GM23248 (cell line): ENCODE measurements around the gene TIMM21. TPM values are rescaled to one million over a fixed set of nuclear protein-coding genes. Genes with fewer than 3 reads are reported as not detected.

ENCODE experiments used
- DNase-seq: peaks from one replicate; pipeline ENCODE4 v3.0.0-alpha.2; 2015
- H2AFZ ChIP-seq: fragments of 200-600 bp; sonication (generic); 2 replicates; pipeline ENCODE4 v1.6.1; 2016; ENCODE audit warnings: antibody characterized with exemption
- H3F3A ChIP-seq: fragments of 200-600 bp; sonication (generic); 2 replicates; pipeline ENCODE4 v1.6.1; 2016; ENCODE audit warnings: mild to moderate bottlenecking, antibody characterized with exemption, mixed run types; ENCODE audit not compliant: insufficient read depth
- H3K27ac ChIP-seq: fragments of 200-600 bp; sonication (generic); 2 replicates; pipeline ENCODE4 v1.5.1; 2016; ENCODE audit warnings: mild to moderate bottlenecking
- H3K27me3 ChIP-seq: fragments of 200-600 bp; sonication (generic); replicated peaks from 2 replicates; pipeline ENCODE4 v1.6.1; 2016; ENCODE audit warnings: mild to moderate bottlenecking; ENCODE audit not compliant: insufficient read depth
- H3K36me3 ChIP-seq: fragments of 200-600 bp; sonication (generic); 2 replicates; pipeline ENCODE4 v1.6.1; 2016; ENCODE audit warnings: low read depth, mild to moderate bottlenecking
- H3K4me1 ChIP-seq: fragments of 200-600 bp; sonication (generic); 2 replicates; pipeline ENCODE4 v1.6.1; 2016; ENCODE audit warnings: mild to moderate bottlenecking; ENCODE audit not compliant: insufficient read depth
- H3K4me2 ChIP-seq: fragments of 200-600 bp; sonication (generic); one replicate; pipeline ENCODE4 v1.6.1; 2016; ENCODE audit warnings: mild to moderate bottlenecking; ENCODE audit not compliant: unreplicated experiment
- H3K4me3 ChIP-seq: fragments of 200-600 bp; sonication (generic); 2 replicates; pipeline ENCODE4 v1.5.1; 2016; ENCODE audit warnings: mild to moderate bottlenecking
- H3K79me2 ChIP-seq: fragments of 200-600 bp; sonication (generic); 2 replicates; pipeline ENCODE4 v1.6.1; 2016; ENCODE audit warnings: mild to moderate bottlenecking; ENCODE audit not compliant: insufficient read depth
- H3K9ac ChIP-seq: fragments of 200-600 bp; sonication (generic); 2 replicates; pipeline ENCODE4 v1.6.1; 2016; ENCODE audit warnings: mild to moderate bottlenecking
- H3K9me2 ChIP-seq: fragments of 200-600 bp; sonication (generic); 2 replicates; pipeline ENCODE4 v1.6.1; 2016; ENCODE audit warnings: mixed run types, mild to moderate bottlenecking, moderate library complexity; ENCODE audit not compliant: insufficient read depth
- H3K9me3 ChIP-seq: fragments of 200-600 bp; sonication (generic); one replicate; pipeline ENCODE4 v1.6.1; 2017; ENCODE audit warnings: low read depth
- H4K20me1 ChIP-seq: fragments of 200-600 bp; sonication (generic); 2 replicates; pipeline ENCODE4 v1.6.0; 2016; ENCODE audit not compliant: insufficient read depth
- EZH2 ChIP-seq: fragments of 200-600 bp; sonication (generic); IDR thresholded peaks from 2 replicates; pipeline ENCODE4 v1.6.1; 2018; ENCODE audit warnings: antibody characterized with exemption, mild to moderate bottlenecking; ENCODE audit not compliant: insufficient read depth, poor library complexity, severe bottlenecking
- EZH2phosphoT487 ChIP-seq: fragments of 200-600 bp; sonication (generic); IDR thresholded peaks from 2 replicates; pipeline ENCODE4 v1.6.1; 2018; ENCODE audit warnings: antibody characterized with exemption, moderate library complexity, mild to moderate bottlenecking, low read depth; ENCODE audit not compliant: insufficient read depth
- WGBS, 2 experiments: methylation state at CpG; one replicate each; pipeline ENCODE4 v1.1.6; 2015 to 2017; ENCODE audit warnings: low lambda C conversion rate in 2 of 2, low coverage in 1 of 2; ENCODE audit errors: missing lambda C conversion rate in 2 of 2; 5-methylcytosine and 5-hydroxymethylcytosine counted together
- in situ Hi-C: fragments of 300-500 bp; cut with MboI; formaldehyde crosslinking; loops from 2 replicates; pipeline ENCODE4 v1.15.0; 2020
- polyA plus RNA-seq: library from polyadenylated mRNA; unstranded; fragments of >200 nt; fragmentation: Nextera tagmentation; extraction: Ambion mirVana; gene quantifications from 2 replicates; pipeline ENCODE4 v1.2.1, GENCODE V29; 2016
- total RNA-seq: library from RNA; depleted of rRNA; stranded (reverse); fragments of >200 nt; shearing (Covaris generic); gene quantifications from 2 replicates; pipeline ENCODE4 v1.2.3, GENCODE V29; 2014

TIMM21 gene
- total and polyA plus RNA-seq, 2 experiments from 2014 or later, result 32.1 to 88.0 TPM

DNA sequence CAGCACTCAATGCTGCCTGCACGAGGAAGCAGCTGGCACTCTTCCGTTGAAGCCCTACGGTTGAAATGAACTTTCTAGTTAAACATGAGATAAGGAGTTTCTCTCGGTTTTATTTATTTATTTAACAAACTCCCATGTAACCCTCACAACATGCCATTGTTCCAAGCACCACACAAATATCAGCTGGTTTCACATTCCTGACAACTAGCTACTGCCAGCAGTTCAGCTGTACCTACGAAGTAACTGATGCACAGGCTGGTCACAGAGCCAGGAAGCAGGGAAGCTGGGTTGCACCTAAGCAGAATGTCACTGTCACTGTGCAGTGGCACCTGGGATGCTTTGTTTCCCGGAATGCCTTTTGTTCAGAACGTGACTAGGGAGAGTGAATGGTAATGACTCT is 18.1 kb downstream of the TIMM21 start:
- H4K20me1 ChIP-seq, result no peaks in the 10 kb centered on the region
- DNase-seq, result no peak
- H3K4me1 ChIP-seq, result no peaks in the 10 kb centered on the region
- H2AFZ ChIP-seq, result no peak overlapping the region
- in situ Hi-C loops, result no loop called here
- no peak overlapping the region for H3K9ac ChIP-seq
- H3K36me3 ChIP-seq, result no peaks in the 10 kb centered on the region
- H3K79me2 ChIP-seq, result no peaks in the 10 kb centered on the region
- peaks cover 16% of the 10 kb centered on the region for H3K27me3 ChIP-seq
- H3K4me2 ChIP-seq, result no peak overlapping the region
- no peak for TF ChIP-seq EZH2
- TF ChIP-seq EZH2phosphoT487, result no peak
- H3F3A ChIP-seq, result no peaks in the 10 kb centered on the region; the same call in 1 of the 2 replicates
- H3K27ac ChIP-seq, result no peak overlapping the region
- H3K9me3 ChIP-seq, result no peaks in the 10 kb centered on the region
- WGBS, 2 experiments, result 62 to 63% methylated on average over 7 of the region's 7 CpGs
- H3K4me3 ChIP-seq, result no peak overlapping the region
- no peaks in the 10 kb centered on the region for H3K9me2 ChIP-seq

DNA sequence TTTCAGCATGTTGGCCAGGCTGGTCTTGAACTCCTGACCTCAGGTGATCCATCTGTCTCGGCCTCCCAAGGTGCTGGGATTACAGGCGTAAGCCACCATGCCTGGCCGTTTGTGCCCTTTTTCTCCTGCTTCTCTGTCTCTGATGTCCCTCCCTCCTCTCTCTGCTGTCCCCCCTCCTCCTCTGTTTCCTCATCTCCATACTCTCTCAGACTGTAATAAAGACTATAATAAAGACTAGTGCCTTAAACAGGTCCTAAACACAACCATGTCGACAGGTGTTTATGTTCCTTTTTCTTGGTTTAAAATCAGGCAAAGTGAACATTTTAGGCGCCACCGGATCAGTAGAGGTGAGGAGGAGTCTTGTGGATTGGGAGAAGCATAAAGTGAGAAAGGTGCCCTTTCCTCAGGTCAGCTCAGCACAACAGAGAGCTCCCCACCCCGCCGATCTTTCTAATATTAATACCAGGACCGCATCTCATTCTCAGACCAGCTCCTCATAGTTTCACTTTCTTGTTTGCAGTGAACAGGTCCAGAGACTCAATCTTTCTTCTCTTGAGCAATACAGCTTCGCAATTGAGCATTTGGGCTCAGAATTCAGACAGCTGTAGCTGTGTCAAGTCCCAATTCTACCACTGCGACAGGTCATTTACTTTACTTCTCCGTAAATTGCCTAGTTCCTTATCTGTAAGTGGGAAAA is 23.7 kb downstream of the TIMM21 start:
- 66 to 68% methylated on average over 12 of the region's 12 CpGs for WGBS, 2 experiments
- Histone ChIP-seq H3K9me3 (no peaks in the 10 kb centered on the region), H3K9ac (no peak overlapping the region), H3K36me3 (no peaks in the 10 kb centered on the region), H2AFZ (no peak overlapping the region), H4K20me1 (no peaks in the 10 kb centered on the region), H3F3A (no peaks in the 10 kb centered on the region), H3K4me2 (no peak overlapping the region), H3K4me3 (no peak overlapping the region), H3K27ac (no peak overlapping the region), H3K27me3 (peaks cover 22% of the 10 kb centered on the region), H3K79me2 (no peaks in the 10 kb centered on the region), H3K9me2 (no peaks in the 10 kb centered on the region), H3K4me1 (no peaks in the 10 kb centered on the region)
- no peak for TF ChIP-seq EZH2phosphoT487
- no peak for TF ChIP-seq EZH2
- DNase-seq, result no peak
- in situ Hi-C loops, result no loop called here

DNA sequence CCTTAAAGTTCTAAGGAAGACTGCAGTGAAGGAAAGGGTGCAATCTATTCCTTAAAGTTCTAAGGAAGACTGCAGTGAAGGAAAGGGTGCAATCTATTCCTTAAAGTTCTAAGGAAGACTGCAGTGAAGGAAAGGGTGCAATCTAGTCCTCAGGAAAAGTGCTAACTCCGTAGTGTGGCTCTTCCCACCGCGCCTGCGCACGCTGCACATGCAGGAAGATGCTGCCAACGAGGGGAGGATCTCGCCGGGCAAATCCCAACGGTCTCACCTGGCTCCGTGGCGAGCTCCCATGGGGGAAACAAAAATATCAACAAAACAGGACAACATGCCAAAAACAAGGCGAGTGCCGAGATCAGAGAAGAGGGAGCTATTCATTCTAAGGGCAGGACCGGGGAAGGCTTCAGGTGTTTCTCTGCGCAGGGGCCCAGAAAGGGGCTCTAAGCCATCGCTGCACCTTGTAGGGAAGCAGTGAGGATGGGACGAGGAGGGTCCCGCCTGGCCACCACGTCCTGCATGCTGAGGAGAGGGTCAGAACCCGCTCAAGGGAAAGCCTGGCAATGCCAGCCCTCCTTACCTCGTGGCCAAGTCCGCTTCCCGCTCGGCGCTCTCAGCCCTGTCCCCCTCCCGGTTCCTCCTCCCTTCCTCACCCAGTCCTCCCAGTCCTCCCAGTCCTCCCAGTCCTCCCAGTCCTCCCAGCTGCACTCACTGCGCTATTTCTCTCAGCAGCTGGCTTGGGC is 24.5 kb downstream of the TIMM21 start:
- peaks cover 30% of the 10 kb centered on the region for H3K27me3 ChIP-seq
- TF ChIP-seq EZH2phosphoT487 (no peak), EZH2 (no peak)
- H3K4me3 ChIP-seq, result no peak overlapping the region
- no peaks in the 10 kb centered on the region for H4K20me1 ChIP-seq
- no peak overlapping the region for H2AFZ ChIP-seq
- in situ Hi-C loops, result no loop called here
- DNase-seq, result no peak
- H3K4me1 ChIP-seq, result no peaks in the 10 kb centered on the region
- H3K9me3 ChIP-seq, result no peaks in the 10 kb centered on the region
- no peak overlapping the region for H3K4me2 ChIP-seq
- H3K36me3 ChIP-seq, result no peaks in the 10 kb centered on the region
- H3K9me2 ChIP-seq, result no peaks in the 10 kb centered on the region
- no peaks in the 10 kb centered on the region for H3F3A ChIP-seq
- H3K27ac ChIP-seq, result no peak overlapping the region
- H3K9ac ChIP-seq, result no peak overlapping the region
- no peaks in the 10 kb centered on the region for H3K79me2 ChIP-seq
- 69 to 73% methylated on average over 25 to 27 of the region's 27 CpGs for WGBS, 2 experiments

DNA sequence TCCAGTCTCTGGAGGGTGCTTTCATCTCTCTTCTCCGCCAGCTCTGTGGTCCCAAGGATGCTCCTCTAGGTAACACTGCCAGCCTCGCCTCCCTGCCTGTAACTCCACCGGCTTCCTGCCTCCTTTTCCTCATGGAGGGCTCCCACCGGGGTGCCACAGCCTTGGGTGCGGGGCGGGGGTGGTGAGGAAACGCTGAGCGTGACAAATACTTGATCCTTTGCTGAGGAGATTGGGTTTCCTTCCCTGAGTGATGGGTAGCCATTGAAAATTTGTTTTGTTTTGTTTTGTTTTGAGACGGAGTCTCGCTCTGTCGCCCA is 25.1 kb downstream of the TIMM21 start:
- Histone ChIP-seq H3K9ac (no peak overlapping the region), H3K79me2 (no peaks in the 10 kb centered on the region), H3K9me2 (no peaks in the 10 kb centered on the region), H3K36me3 (no peaks in the 10 kb centered on the region), H3K4me1 (no peaks in the 10 kb centered on the region), H3K4me3 (no peak overlapping the region), H4K20me1 (no peaks in the 10 kb centered on the region), H3K27me3 (peaks cover 29% of the 10 kb centered on the region), H3K27ac (no peak overlapping the region), H3K9me3 (no peaks in the 10 kb centered on the region), H3F3A (no peaks in the 10 kb centered on the region), H2AFZ (no peak overlapping the region), H3K4me2 (no peak overlapping the region)
- 71 to 78% methylated on average over 8 to 11 of the region's 11 CpGs for WGBS, 2 experiments
- in situ Hi-C loops, result no loop called here
- DNase-seq, result no peak
- TF ChIP-seq EZH2, result no peak
- no peak for TF ChIP-seq EZH2phosphoT487
